Breast epithelium (tissue), 4 donors: ENCODE data around the gene HTRA3. TPM values are rescaled to one million over a fixed set of nuclear protein-coding genes. Genes with fewer than 3 reads are reported as not detected.

Experiments used
- DNase-seq, 2 donors: peaks; one replicate each; pipeline ENCODE4 v3.0.0-alpha.2; 2019; ENCODE audit warnings: low spot score in 2 of 2
- H3K27ac ChIP-seq, 2 donors: fragments of 200-600 bp; sonication (generic) in 1 of 2; one replicate each; pipeline ENCODE4 v1.5.1; 2016 to 2019; ENCODE audit warnings: mild to moderate bottlenecking in 1 of 2
- H3K27me3 ChIP-seq, 2 donors: fragments of 200-600 bp; sonication (generic) in 1 of 2; one replicate each; pipeline versions ENCODE4 v1.5.1 to v1.6.0; 2017 to 2019; ENCODE audit warnings: control low read depth in 1 of 2, mild to moderate bottlenecking in 1 of 2
- H3K36me3 ChIP-seq: fragments of 200-600 bp; one replicate; pipeline ENCODE4 v1.5.1; 2019
- H3K4me1 ChIP-seq, 2 donors: fragments of 200-600 bp; sonication (generic); one replicate each; pipeline ENCODE4 v1.5.1; 2016 to 2019; ENCODE audit warnings: control low read depth in 1 of 2
- H3K4me3 ChIP-seq, 3 donors: fragments of 200-600 bp; sonication (generic); 1 replicate in 2 of 3; 2 replicates in 1 of 3; pipeline ENCODE4 v1.5.1; 2016 to 2019; ENCODE audit warnings: mild to moderate bottlenecking in 3 of 3, moderate library complexity in 2 of 3
- H3K9me3 ChIP-seq, 2 donors: fragments of 200-600 bp; sonication (generic) in 1 of 2; one replicate each; pipeline ENCODE4 v1.5.1; 2016 to 2019; ENCODE audit warnings: control low read depth in 1 of 2
- POLR2A ChIP-seq: fragments of 450-650 bp; IDR thresholded peaks from one replicate; pipeline ENCODE4 v1.6.1; 2016; ENCODE audit warnings: antibody characterized with exemption, mild to moderate bottlenecking, moderate library complexity
- POLR2AphosphoS5 ChIP-seq, 3 donors: sonication (generic); formaldehyde crosslinking; IDR thresholded peaks; one replicate each; pipeline ENCODE4 v1.6.1; 2017; ENCODE audit warnings: antibody characterized with exemption in 3 of 3
- intact Hi-C: fragments of 100-400 bp; cut with DNase I; formaldehyde crosslinking; loops from one replicate; pipeline ENCODE4 v1.15.1; 2023; ENCODE audit warnings: low total_unique reads
- total RNA-seq, 3 donors: library from RNA; depleted of rRNA; stranded (reverse); fragments of >200 nt; gene quantifications; one replicate each; pipeline ENCODE4 v1.1.0, GENCODE V29; 2016
- TF ChIP-seq, protein P1 (sequence below), 3 donors: fragments of 450-650 bp; IDR thresholded peaks; one replicate each; pipeline ENCODE4 v1.5.1; 2016 to 2017; ENCODE audit warnings: antibody characterized with exemption in 3 of 3, mild to moderate bottlenecking in 3 of 3, moderate library complexity in 3 of 3

Gene HTRA3
- total RNA-seq, 3 donors from 2014 or later, result 8.5 to 53.9 (median 19.7) TPM

GRCh38 chr4:8272472-8273428 is 3.2 kb downstream of the HTRA3 start:
- Histone ChIP-seq H3K4me1 (no peaks in the 10 kb centered on the region), H3K4me3 (peak overlapping the region in 2 of 3 donors; percentile 35 to 62)
- DNase-seq, result no peak

DNA sequence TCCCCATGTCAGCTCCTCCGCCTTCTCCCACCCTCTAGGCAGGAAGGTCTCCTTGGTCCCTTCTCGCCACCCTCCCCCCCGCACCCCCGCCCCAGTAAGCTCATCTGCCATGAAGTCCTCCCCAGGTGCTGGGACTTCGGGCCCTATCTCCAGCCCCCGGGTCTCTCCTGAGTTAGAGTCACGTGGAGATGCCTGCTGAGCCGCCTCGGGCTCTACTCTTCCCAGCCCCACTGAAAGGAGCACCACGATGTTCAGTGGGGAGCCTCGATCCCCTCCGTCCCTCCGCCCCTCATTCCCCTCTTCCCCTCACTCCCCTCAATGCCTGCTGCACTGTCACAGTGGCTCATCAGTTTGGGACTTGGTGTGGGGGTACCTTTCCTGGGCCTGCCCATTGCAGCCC is 3.9 kb downstream of the HTRA3 start:
- Histone ChIP-seq H3K27ac (peak overlapping the region in 1 of 2 donors; percentile 71), H3K4me3 (peak overlapping the region in 1 of 3 donors; percentile 62), H3K27me3 (peaks cover 0 to 12% of the 10 kb centered on the region in 2 donors), H3K36me3 (no peaks in the 10 kb centered on the region), H3K4me1 (no peaks in the 10 kb centered on the region), H3K9me3 (no peaks in the 10 kb centered on the region)
- intact Hi-C loops, result no loop called here
- DNase-seq, result no peak
- TF ChIP-seq POLR2AphosphoS5 (IDR thresholded peaks at IDR 0.05) (no peak), POLR2A (no peak)
- TF ChIP-seq, protein P1, sequence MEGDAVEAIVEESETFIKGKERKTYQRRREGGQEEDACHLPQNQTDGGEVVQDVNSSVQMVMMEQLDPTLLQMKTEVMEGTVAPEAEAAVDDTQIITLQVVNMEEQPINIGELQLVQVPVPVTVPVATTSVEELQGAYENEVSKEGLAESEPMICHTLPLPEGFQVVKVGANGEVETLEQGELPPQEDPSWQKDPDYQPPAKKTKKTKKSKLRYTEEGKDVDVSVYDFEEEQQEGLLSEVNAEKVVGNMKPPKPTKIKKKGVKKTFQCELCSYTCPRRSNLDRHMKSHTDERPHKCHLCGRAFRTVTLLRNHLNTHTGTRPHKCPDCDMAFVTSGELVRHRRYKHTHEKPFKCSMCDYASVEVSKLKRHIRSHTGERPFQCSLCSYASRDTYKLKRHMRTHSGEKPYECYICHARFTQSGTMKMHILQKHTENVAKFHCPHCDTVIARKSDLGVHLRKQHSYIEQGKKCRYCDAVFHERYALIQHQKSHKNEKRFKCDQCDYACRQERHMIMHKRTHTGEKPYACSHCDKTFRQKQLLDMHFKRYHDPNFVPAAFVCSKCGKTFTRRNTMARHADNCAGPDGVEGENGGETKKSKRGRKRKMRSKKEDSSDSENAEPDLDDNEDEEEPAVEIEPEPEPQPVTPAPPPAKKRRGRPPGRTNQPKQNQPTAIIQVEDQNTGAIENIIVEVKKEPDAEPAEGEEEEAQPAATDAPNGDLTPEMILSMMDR (IDR thresholded peaks at IDR 0.05), result no peak

More at GRCh38 chr4:8272472-8273428, 3.2 kb downstream of the HTRA3 start:
- no peak for TF ChIP-seq POLR2AphosphoS5 (IDR thresholded peaks at IDR 0.05)
- TF ChIP-seq, protein P1 (IDR thresholded peaks at IDR 0.05), result no peak
- TF ChIP-seq POLR2A, result no peak
- Histone ChIP-seq H3K27me3 (peaks cover 0 to 12% of the 10 kb centered on the region in 2 donors), H3K27ac (peak overlapping the region in 1 of 2 donors; percentile 71), H3K36me3 (no peaks in the 10 kb centered on the region), H3K9me3 (no peaks in the 10 kb centered on the region)
- intact Hi-C loops, result no loop called here

- no peak overlapping the region for H3K4me3 ChIP-seq
- H3K36me3 ChIP-seq, result no peaks in the 10 kb centered on the region
- H3K27me3 ChIP-seq, result peaks cover 0 to 12% of the 10 kb centered on the region in 2 donors
- H3K4me1 ChIP-seq, result no peaks in the 10 kb centered on the region
- TF ChIP-seq POLR2AphosphoS5 (IDR thresholded peaks at IDR 0.05) (no peak), POLR2A (no peak)
- TF ChIP-seq, protein P1 (IDR thresholded peaks at IDR 0.05), result no peak
- no peaks in the 10 kb centered on the region for H3K9me3 ChIP-seq
- intact Hi-C loops, result no loop called here
- peak overlapping the region in 1 of 2 donors; percentile 71 for H3K27ac ChIP-seq
- no peak for DNase-seq
These were observed 4.6 kb downstream of the HTRA3 start for GRCh38 chr4:8274066-8274652.

DNA sequence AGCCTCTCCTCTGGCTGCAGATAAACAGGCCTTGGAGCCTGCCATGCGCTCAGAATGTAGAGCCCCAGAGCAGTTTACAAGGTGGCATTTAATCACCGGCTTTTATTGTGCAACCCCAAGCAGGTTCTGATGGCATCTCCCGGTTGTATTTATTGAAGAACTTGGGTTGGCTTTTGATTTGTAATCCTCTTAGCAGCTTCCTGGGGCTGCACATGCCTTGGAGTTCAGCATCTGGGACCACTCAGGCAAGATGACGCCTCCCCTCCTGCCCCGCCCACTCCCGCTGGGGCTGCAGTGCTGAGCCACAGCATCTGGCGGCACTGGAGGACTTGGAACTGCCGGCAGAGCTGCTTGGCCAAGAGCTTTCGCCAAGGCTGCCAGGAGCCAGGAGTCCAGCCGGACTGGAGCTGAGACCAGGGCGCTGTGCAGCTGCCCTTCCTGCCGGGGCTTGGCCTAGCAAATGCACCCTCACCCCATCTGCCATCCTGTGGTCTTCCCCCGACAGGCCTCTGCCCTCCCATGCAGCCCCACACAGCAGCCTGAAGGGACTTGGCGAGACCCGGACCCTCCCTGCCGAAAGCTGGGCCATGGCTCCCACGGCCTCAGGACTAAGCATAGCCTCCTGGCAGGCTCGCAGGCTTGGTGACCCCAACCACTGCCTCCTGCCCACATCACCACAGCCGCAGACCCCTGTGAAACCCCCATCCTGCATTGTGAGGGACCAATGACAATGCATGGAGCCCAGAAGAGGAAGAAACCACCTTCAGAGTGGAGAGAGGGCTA is 5.4 kb downstream of the HTRA3 start:
- intact Hi-C loops, result no loop called here
- H3K4me3 ChIP-seq, result peak overlapping the region in 1 of 3 donors; percentile 35
- TF ChIP-seq POLR2A, result no peak
- TF ChIP-seq POLR2AphosphoS5 (IDR thresholded peaks at IDR 0.05), result peak; percentile 12 to 41 (median 38)
- H3K27me3 ChIP-seq, result peaks cover 0 to 12% of the 10 kb centered on the region in 2 donors
- H3K27ac ChIP-seq, result peak overlapping the region in 1 of 2 donors; percentile 71
- H3K4me1 ChIP-seq, result no peaks in the 10 kb centered on the region
- DNase-seq, result peak; percentile 65
- H3K36me3 ChIP-seq, result no peaks in the 10 kb centered on the region
- H3K9me3 ChIP-seq, result no peaks in the 10 kb centered on the region

DNA sequence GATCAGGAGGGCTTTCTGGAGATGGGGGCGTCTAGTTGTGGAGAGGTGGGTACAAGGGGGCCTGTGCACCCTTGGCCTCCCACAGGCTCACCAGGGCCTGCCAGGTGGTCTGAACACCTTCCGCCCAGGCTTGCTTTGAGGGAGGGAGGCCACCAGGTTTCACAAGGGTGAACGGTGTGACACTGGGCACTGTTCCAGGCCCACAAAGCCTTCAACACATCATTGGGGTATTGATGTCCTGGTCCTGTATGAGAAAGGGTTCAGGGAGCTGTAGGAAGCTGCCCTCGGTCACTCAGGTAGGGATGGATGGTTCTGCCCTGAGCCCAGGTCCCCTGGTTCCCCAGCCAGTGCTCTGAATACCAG is 6.0 kb downstream of the HTRA3 start:
- Histone ChIP-seq H3K4me3 (peak overlapping the region in 1 of 3 donors; percentile 35), H3K27ac (peak overlapping the region in 1 of 2 donors; percentile 71), H3K27me3 (peaks cover 0 to 8% of the 10 kb centered on the region in 2 donors), H3K36me3 (no peaks in the 10 kb centered on the region), H3K9me3 (no peaks in the 10 kb centered on the region), H3K4me1 (no peaks in the 10 kb centered on the region)
- TF ChIP-seq POLR2AphosphoS5 (IDR thresholded peaks at IDR 0.05) (no peak), POLR2A (no peak)
- no peak for DNase-seq
- intact Hi-C loops, result no loop called here
